ENCODE data around the gene RPS16. TPM values are rescaled to one million over a fixed set of nuclear protein-coding genes. Genes with fewer than 3 reads are reported as not detected.

Gene RPS16
- total RNA-seq, 4 donors from 2014 or later: 1,316 to 2,441 (median 1,971) TPM

- Histone ChIP-seq H3K36me3 (peaks cover 6 to 25% (median 20%) of the 10 kb centered on the region in 4 donors), H3K27me3 (no peaks in the 10 kb centered on the region), H3K4me1 (peaks cover 42 to 69% (median 56%) of the 10 kb centered on the region in 4 donors), H3K9me3 (no peaks in the 10 kb centered on the region), H3K4me3 (no peak overlapping the region), H3K27ac (replicated peaks in 1 of 4) (peak overlapping the region; percentile 88 to 100 (median 99))
- 97% methylated on average over 4 of the region's 4 CpGs for WGBS
- intact Hi-C loops (cut with DNase I): no loop called here
- DNase-seq (ENCODE audit: extremely low spot score): no peak
- TF ChIP-seq EP300 (IDR thresholded peaks at IDR 0.05): no peak
- TF ChIP-seq POLR2AphosphoS5 (IDR thresholded peaks at IDR 0.05): no peak
- TF ChIP-seq, protein P1, sequence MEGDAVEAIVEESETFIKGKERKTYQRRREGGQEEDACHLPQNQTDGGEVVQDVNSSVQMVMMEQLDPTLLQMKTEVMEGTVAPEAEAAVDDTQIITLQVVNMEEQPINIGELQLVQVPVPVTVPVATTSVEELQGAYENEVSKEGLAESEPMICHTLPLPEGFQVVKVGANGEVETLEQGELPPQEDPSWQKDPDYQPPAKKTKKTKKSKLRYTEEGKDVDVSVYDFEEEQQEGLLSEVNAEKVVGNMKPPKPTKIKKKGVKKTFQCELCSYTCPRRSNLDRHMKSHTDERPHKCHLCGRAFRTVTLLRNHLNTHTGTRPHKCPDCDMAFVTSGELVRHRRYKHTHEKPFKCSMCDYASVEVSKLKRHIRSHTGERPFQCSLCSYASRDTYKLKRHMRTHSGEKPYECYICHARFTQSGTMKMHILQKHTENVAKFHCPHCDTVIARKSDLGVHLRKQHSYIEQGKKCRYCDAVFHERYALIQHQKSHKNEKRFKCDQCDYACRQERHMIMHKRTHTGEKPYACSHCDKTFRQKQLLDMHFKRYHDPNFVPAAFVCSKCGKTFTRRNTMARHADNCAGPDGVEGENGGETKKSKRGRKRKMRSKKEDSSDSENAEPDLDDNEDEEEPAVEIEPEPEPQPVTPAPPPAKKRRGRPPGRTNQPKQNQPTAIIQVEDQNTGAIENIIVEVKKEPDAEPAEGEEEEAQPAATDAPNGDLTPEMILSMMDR (IDR thresholded peaks at IDR 0.05): no peak
- no peak for TF ChIP-seq POLR2A (IDR thresholded peaks at IDR 0.05; ENCODE audit: low read depth)
These were observed 36.1 kb downstream of the RPS16 start for GRCh38 chr19:39399668-39400050.

- Histone ChIP-seq H3K27me3 (no peaks in the 10 kb centered on the region), H3K27ac (replicated peaks in 1 of 4) (peak overlapping the region; percentile 88 to 100 (median 99)), H3K36me3 (peaks cover 10 to 37% (median 32%) of the 10 kb centered on the region in 4 donors), H3K4me3 (peak overlapping the region in 3 of 4 donors; percentile 1 to 23 (median 10)), H3K4me1 (peaks cover 34 to 60% (median 52%) of the 10 kb centered on the region in 4 donors), H3K9me3 (no peaks in the 10 kb centered on the region)
- intact Hi-C loops (cut with DNase I): loop anchor here (1.0 kb wide), 1 partner anchor 14 kb away; the partner anchor contains the start of gene PLEKHG2
- 60% methylated on average over 10 of the region's 11 CpGs for WGBS
- TF ChIP-seq EP300 (IDR thresholded peaks at IDR 0.05) (peak; percentile 41), POLR2A (IDR thresholded peaks at IDR 0.05; ENCODE audit: low read depth) (peak; percentile 16), POLR2AphosphoS5 (IDR thresholded peaks at IDR 0.05) (peak; percentile 61 to 75)
- TF ChIP-seq, protein P1 (IDR thresholded peaks at IDR 0.05): no peak
- DNase-seq (ENCODE audit: extremely low spot score): no peak
These were observed 37.4 kb downstream of the RPS16 start for GRCh38 chr19:39398297-39398864.

DNA sequence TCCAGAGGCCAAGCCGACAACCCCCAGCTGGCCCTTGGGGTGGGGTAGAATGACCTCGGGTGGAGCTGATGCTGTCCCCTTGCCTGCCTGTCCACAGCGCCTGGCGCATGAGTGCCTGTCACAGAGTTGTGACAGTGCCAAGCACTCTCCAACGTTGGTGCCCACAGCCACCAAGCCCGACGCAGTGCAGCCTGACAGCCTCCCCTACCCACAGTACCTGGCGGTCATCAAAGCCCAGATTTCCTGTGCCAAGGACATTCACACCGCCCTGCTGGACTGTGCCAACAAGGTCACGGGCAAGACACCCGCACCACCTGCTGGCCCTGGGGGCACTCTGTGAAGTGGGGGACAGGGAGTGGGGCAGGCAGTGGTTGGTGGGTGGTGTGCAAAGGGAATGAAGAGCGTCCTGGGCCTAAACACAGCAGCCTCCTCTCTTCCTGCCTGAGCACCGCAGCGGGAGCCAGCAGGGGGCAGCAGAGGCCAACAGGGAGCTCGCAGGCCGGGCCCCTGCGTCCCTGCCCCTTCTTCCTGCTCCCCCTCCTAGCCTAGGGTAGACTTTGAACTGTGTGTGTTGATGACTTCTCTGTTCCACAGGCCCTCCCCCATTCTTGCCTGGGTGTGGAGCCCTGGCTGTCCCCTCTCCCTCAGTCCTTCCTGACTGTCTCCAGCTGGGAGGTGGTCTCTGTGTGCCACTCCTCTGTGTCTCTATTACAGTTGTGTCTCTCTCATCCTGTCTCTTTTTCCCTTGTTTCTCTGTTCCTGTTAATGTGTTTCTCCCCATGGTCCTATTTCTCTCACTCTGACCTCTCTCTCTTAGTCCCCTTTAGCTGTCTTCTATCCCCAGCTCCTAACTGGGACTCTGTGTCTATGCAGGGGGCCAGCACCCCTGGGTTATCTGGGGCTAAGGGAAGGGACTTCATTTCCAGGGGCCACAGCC, 38.1 kb downstream of the RPS16 start:
- H3K4me1 ChIP-seq: peaks cover 34 to 58% (median 51%) of the 10 kb centered on the region in 4 donors
- intact Hi-C loops (cut with DNase I): loop anchor here (1.0 kb wide), 1 partner anchor 15 kb away; the partner anchor contains the start of gene PLEKHG2
- TF ChIP-seq, protein P1 (IDR thresholded peaks at IDR 0.05): peak; percentile 98 to 99 (median 99)
- TF ChIP-seq POLR2AphosphoS5 (IDR thresholded peaks at IDR 0.05): peak; percentile 70 to 82
- TF ChIP-seq EP300 (IDR thresholded peaks at IDR 0.05): no peak
- H3K36me3 ChIP-seq: peaks cover 10 to 44% (median 34%) of the 10 kb centered on the region in 4 donors
- DNase-seq (ENCODE audit: extremely low spot score): peak; percentile 97
- no peaks in the 10 kb centered on the region for H3K9me3 ChIP-seq
- no peaks in the 10 kb centered on the region for H3K27me3 ChIP-seq
- H3K27ac ChIP-seq (replicated peaks in 1 of 4): peak overlapping the region; percentile 88 to 100 (median 99)
- WGBS: 39% methylated on average over 15 of the region's 17 CpGs
- peak overlapping the region in 3 of 4 donors; percentile 1 to 23 (median 10) for H3K4me3 ChIP-seq

GRCh38 chr19:39390751-39391437, 44.9 kb downstream of the RPS16 start, which contains the start of the genes MED29 and PAF1:
Gene MED29 (plus strand): TSS chr19:39391378. CDS start chr19:39391423, 45 bp downstream.
Gene PAF1 (minus strand): TSS chr19:39391106. CDS start chr19:39390864, 242 bp downstream.
- intact Hi-C loops (cut with DNase I): no loop called here
- H3K27me3 ChIP-seq: no peaks in the 10 kb centered on the region
- peaks cover 24 to 42% (median 32%) of the 10 kb centered on the region in 4 donors for H3K4me1 ChIP-seq
- DNase-seq (ENCODE audit: extremely low spot score): peak; percentile 100
- peaks cover 30 to 72% (median 64%) of the 10 kb centered on the region in 4 donors for H3K36me3 ChIP-seq
- peak within 1 kb of the TSS; percentile 97 to 100 (median 98) for H3K27ac ChIP-seq (replicated peaks in 1 of 4)
- 2% methylated on average over 23 of the region's 60 CpGs for WGBS
- peak within 1 kb of the TSS; percentile 81 to 99 (median 96) for H3K4me3 ChIP-seq
- TF ChIP-seq POLR2AphosphoS5 (IDR thresholded peaks at IDR 0.05) (peak; percentile 96 to 98), EP300 (IDR thresholded peaks at IDR 0.05) (no peak), POLR2A (IDR thresholded peaks at IDR 0.05; ENCODE audit: low read depth) (peak; percentile 66)
- H3K9me3 ChIP-seq: no peaks in the 10 kb centered on the region

All from esophagus muscularis mucosa (tissue), 4 donors.